ENCODE measurements around the gene SAA4. TPM values are rescaled to one million over a fixed set of nuclear protein-coding genes. Genes with fewer than 3 reads are reported as not detected.

SAA4 gene
- total and polyA plus RNA-seq, 10 of the 15 experiments (the other 5 are each of a cell fraction or from before 2014, with no cell fraction given), result not detected

DNA sequence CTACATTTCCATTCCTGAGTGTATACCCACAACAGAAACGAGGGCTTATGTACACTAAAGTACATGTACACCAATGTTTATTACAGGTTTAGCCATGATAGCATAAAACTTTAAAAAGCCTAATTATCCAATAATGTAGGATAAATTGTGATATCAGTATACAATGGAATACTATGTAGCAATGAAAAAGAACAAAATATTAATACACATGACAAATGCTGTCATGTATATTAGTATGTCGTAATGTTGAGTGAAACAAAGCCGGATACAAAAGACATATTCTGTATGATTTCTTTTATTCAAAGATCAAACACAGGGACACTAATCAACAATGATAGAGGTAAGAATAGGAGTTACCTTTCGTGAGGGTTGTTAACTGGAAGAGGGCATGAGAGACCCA lies 2.7 kb downstream of the SAA4 start:
- intact Hi-C loops (cut with micrococcal nuclease; ENCODE audit: unreplicated experiment) (no loop called here), in situ Hi-C loops (cut with MboI) (no loop called here)
- 44% methylated on average over 4 of the region's 4 CpGs for WGBS (ENCODE audit: insufficient coverage, insufficient replicate concordance, low lambda C conversion rate, missing lambda C conversion rate)
- no peak overlapping the region for H3K4me2 ChIP-seq (ENCODE audit: control insufficient read depth, insufficient read depth)
- RAD21 ChIA-PET (ENCODE audit: unreplicated experiment), result interaction anchor here (2.1 kb wide), 1 partner anchor 10 kb away, joined by 8 read pairs; no protein-coding TSS in a partner anchor
- H3K4me3 ChIP-seq, result no peak overlapping the region
- no peak overlapping the region for H3K27ac ChIP-seq (ENCODE audit: control insufficient read depth, insufficient read depth)
- H3K36me3 ChIP-seq (ENCODE audit: control insufficient read depth in 2 of 2, insufficient read depth in 2 of 2, low read length in 1 of 2), result no peaks in the 10 kb centered on the region
- POLR2A ChIA-PET, result no interaction called here
- SMC1A ChIA-PET (ENCODE audit: uncharacterized antibody, unreplicated experiment), result no interaction called here
- H3K4me1 ChIP-seq (ENCODE audit: control insufficient read depth, insufficient read depth, low read length), result peaks cover 5% of the 10 kb centered on the region
- DNase-seq (ENCODE audit: low read depth, low spot score) (no peak), ATAC-seq (no peak), FAIRE-seq (no peak)
- no TSS peak for BruUV-seq (replicated peaks)
- no peaks in the 10 kb centered on the region for H4K20me1 ChIP-seq (ENCODE audit: control insufficient read depth, insufficient read depth)
- no peaks in the 10 kb centered on the region for H3K27me3 ChIP-seq (replicated peaks in 1 of 2; ENCODE audit: control insufficient read depth in 2 of 2, insufficient read depth in 2 of 2, low read length in 1 of 2)
- no peak overlapping the region for H2AFZ ChIP-seq (ENCODE audit: control insufficient read depth, low read depth, low read length)
- H3K9ac ChIP-seq (ENCODE audit: control insufficient read depth, insufficient read depth, low read length), result no peak overlapping the region
- CTCF ChIA-PET, result interaction anchor here (0.6 to 1.8 kb wide), 3 partner anchors 9 to 495 kb away, joined by 3 to 12 read pairs (median 4); no protein-coding TSS in a partner anchor
- no peaks in the 10 kb centered on the region for H3K79me2 ChIP-seq (ENCODE audit: control insufficient read depth, insufficient read depth, low read length)
- H3K9me3 ChIP-seq (replicated peaks; ENCODE audit: control insufficient read depth, insufficient read depth, low read length), result no peaks in the 10 kb centered on the region
- TF ChIP-seq, protein P1, sequence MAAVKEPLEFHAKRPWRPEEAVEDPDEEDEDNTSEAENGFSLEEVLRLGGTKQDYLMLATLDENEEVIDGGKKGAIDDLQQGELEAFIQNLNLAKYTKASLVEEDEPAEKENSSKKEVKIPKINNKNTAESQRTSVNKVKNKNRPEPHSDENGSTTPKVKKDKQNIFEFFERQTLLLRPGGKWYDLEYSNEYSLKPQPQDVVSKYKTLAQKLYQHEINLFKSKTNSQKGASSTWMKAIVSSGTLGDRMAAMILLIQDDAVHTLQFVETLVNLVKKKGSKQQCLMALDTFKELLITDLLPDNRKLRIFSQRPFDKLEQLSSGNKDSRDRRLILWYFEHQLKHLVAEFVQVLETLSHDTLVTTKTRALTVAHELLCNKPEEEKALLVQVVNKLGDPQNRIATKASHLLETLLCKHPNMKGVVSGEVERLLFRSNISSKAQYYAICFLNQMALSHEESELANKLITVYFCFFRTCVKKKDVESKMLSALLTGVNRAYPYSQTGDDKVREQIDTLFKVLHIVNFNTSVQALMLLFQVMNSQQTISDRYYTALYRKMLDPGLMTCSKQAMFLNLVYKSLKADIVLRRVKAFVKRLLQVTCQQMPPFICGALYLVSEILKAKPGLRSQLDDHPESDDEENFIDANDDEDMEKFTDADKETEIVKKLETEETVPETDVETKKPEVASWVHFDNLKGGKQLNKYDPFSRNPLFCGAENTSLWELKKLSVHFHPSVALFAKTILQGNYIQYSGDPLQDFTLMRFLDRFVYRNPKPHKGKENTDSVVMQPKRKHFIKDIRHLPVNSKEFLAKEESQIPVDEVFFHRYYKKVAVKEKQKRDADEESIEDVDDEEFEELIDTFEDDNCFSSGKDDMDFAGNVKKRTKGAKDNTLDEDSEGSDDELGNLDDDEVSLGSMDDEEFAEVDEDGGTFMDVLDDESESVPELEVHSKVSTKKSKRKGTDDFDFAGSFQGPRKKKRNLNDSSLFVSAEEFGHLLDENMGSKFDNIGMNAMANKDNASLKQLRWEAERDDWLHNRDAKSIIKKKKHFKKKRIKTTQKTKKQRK (IDR thresholded peaks at IDR 0.05; ENCODE audit: low read depth, low read length), result no peak
- TF ChIP-seq GATAD2B (conservative IDR thresholded peaks at IDR 0.05; ENCODE audit: low read depth), result no peak
- TF ChIP-seq, protein P2, sequence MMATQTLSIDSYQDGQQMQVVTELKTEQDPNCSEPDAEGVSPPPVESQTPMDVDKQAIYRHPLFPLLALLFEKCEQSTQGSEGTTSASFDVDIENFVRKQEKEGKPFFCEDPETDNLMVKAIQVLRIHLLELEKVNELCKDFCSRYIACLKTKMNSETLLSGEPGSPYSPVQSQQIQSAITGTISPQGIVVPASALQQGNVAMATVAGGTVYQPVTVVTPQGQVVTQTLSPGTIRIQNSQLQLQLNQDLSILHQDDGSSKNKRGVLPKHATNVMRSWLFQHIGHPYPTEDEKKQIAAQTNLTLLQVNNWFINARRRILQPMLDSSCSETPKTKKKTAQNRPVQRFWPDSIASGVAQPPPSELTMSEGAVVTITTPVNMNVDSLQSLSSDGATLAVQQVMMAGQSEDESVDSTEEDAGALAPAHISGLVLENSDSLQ (IDR thresholded peaks at IDR 0.05), result no peak
- TF ChIP-seq MYB (IDR thresholded peaks at IDR 0.05; ENCODE audit: borderline replicate concordance, low read depth, low read length), result no peak
- no peak for TF ChIP-seq ESRRA (IDR thresholded peaks at IDR 0.05; ENCODE audit: low read length)
- TF ChIP-seq, protein P3, sequence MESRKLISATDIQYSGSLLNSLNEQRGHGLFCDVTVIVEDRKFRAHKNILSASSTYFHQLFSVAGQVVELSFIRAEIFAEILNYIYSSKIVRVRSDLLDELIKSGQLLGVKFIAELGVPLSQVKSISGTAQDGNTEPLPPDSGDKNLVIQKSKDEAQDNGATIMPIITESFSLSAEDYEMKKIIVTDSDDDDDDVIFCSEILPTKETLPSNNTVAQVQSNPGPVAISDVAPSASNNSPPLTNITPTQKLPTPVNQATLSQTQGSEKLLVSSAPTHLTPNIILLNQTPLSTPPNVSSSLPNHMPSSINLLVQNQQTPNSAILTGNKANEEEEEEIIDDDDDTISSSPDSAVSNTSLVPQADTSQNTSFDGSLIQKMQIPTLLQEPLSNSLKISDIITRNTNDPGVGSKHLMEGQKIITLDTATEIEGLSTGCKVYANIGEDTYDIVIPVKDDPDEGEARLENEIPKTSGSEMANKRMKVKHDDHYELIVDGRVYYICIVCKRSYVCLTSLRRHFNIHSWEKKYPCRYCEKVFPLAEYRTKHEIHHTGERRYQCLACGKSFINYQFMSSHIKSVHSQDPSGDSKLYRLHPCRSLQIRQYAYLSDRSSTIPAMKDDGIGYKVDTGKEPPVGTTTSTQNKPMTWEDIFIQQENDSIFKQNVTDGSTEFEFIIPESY (IDR thresholded peaks at IDR 0.05), result no peak
- no peak for TF ChIP-seq ZNF622 (IDR thresholded peaks at IDR 0.05)
- TF ChIP-seq GABPA (IDR thresholded peaks at IDR 0.05; ENCODE audit: low read depth), result no peak
- TF ChIP-seq BACH1 (IDR thresholded peaks at IDR 0.05; ENCODE audit: borderline replicate concordance), result no peak
- TF ChIP-seq SIX5 (IDR thresholded peaks at IDR 0.05; ENCODE audit: low read depth, low read length, severe bottlenecking), result no peak
- no peak for TF ChIP-seq SMAD5 (IDR thresholded peaks at IDR 0.05; ENCODE audit: low read depth)
- TF ChIP-seq CHD4 (IDR thresholded peaks at IDR 0.05), result no peak
- TF ChIP-seq RAD51 (IDR thresholded peaks at IDR 0.05), result no peak
- no peak for TF ChIP-seq TCF7 (IDR thresholded peaks at IDR 0.05; ENCODE audit: borderline replicate concordance)
- TF ChIP-seq TCF12 (IDR thresholded peaks at IDR 0.05; ENCODE audit: low read depth, low read length), result no peak
- no peak for TF ChIP-seq TAF1 (IDR thresholded peaks at IDR 0.05; ENCODE audit: borderline replicate concordance, low read depth, low read length)
- TF ChIP-seq, protein P4, sequence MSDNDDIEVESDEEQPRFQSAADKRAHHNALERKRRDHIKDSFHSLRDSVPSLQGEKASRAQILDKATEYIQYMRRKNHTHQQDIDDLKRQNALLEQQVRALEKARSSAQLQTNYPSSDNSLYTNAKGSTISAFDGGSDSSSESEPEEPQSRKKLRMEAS (IDR thresholded peaks at IDR 0.05; ENCODE audit: low read depth, low read length), result no peak

Data from GM12878 (cell line).